HG03097 (cell line): ENCODE results near the gene HIRA.

Experiments
- ATAC-seq: cut with Tn5 transposase; IDR thresholded peaks from one replicate; pipeline ENCODE4 v1.9.1; 2021; ENCODE audit not compliant: unreplicated experiment, low FRiP score

HIRA gene

GRCh38 chr22:19411690-19412045 is 19.9 kb downstream of the HIRA start:
- no peak for ATAC-seq

DNA sequence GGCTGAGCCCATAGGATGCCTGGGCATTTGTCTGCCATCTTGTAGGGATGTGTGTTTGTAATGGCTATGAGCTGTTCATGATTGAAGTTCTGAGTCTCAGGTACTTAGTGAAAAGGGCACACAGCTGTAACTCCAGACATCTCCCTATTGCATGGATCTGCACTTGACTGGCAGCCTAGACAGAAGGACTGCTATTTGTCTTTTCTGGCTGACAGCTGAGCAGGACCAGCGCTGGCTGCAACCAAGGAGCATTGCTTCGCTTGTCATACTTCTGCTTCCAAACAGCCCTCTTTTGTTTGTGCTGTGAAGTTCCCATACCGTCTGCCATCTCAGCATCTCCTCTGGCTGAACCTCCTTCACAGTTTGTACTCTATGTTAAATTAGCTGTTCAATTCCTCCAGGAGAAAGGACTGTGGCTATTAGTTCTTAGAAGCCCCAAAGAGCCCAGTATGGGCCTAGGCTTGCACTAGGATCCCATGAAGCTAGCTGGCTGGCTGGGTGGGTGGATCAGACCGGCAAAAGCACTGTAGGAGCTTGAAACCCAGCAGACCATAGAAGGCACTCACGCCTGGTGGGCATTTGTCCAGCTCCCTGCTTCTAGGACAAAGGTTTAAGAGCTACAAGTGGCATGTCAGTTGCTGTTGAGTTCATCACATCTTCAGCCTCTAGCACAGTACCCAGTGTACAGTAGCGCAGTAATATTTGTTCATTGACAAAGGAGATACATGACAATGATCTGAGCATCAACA is 20.4 kb downstream of the HIRA start:
- no peak for ATAC-seq

- ATAC-seq = no peak
These were observed 23.6 kb downstream of the HIRA start for GRCh38 chr22:19407649-19408606.

- no peak for ATAC-seq
These were observed 24.7 kb downstream of the HIRA start for GRCh38 chr22:19406846-19407245.

DNA sequence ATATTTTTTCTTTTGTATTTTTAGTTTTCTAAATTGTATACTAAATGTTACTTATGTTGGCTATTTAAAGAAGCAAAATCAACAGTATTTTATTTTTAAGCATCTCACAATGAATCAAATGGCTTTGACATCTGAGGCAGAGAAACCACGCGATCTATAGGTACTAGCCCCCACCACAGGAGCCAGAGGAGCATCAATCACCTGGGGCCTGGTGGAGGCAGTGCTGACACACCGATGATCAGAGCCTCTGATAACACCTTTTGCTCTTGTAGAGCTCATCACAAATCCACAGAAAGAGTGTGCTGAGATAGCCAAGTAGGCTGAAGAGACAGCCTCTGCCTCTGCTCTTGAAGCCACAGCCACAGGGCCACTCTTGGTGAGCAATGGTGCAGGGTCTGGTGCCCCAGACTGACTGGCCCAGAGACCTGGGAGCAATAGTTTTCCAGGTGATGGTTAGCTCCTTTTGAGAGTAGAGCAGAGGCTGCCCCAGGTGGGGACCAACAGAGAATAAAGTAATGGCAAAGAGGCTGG is 25.2 kb downstream of the HIRA start:
- no peak for ATAC-seq

DNA sequence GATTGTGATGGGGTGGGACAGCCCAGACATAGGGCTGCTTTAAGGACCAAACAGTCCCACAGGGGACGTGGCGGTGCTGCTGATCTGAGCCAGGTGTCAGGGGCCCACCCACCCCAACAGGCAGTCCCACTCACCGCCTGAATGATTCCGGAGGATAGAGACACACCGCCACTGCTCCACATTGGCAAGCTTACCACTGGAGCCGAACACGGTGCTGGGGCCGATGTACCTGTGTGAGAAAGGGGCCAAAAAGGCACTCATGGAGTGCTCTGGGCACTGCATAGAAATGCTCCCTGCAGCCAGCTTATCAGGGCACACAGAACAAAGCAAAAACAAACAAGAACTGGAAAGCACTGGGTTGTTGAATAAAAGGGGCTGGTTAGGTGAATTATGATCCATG is 25.9 kb downstream of the HIRA start:
- ATAC-seq = no peak

DNA sequence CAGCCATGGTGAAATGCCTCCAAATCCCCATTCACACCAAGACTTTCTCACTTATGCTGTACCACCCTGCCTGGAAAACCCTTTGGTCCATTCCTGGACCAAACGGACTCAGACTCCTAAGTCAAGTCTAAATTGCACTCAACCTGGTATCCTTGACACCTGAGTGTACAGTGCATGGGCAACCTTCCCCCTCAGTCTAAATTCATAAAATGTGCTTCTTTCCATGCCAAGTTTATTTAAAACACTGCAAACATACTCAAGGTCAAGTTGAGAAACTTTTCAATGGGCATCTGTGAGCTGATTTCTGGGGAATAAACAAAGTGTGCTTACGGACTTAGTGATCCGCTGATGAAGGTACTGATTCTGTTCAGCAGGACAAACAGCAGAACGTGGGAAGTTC is 26.4 kb downstream of the HIRA start:
- ATAC-seq = no peak

GRCh38 chr22:19404676-19405075 is 26.9 kb downstream of the HIRA start:
- no peak for ATAC-seq

- no peak for ATAC-seq
These were observed 28.8 kb downstream of the HIRA start for GRCh38 chr22:19402642-19403191.

- no peak for ATAC-seq
These were observed 30.1 kb downstream of the HIRA start for GRCh38 chr22:19401483-19401882.

GRCh38 chr22:19400881-19401280 is 30.7 kb downstream of the HIRA start:
- no peak for ATAC-seq

DNA sequence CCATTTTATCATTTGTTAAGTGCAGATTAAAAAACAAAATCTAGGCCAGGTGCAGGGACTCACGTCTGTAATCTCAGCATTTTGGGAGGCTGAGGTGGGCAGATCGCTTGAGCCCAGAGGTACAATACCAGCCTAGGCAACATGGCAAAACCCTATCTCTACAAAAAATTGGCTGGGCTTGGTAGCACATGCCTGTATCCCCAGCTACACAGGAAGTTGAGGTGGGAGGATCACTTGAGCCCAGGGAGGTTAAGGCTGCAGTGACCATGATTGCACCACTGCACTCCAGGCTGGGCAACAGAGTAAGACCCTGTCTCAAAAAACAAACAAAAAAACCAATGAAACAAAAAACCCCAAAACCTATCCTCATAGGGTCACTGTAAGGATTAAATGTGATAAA is 32.9 kb downstream of the HIRA start:
- no peak for ATAC-seq

- no peak for ATAC-seq
These were observed 33.3 kb downstream of the HIRA start for GRCh38 chr22:19398206-19398605.

GRCh38 chr22:19397734-19398104 is 33.8 kb downstream of the HIRA start:
- no peak for ATAC-seq

DNA sequence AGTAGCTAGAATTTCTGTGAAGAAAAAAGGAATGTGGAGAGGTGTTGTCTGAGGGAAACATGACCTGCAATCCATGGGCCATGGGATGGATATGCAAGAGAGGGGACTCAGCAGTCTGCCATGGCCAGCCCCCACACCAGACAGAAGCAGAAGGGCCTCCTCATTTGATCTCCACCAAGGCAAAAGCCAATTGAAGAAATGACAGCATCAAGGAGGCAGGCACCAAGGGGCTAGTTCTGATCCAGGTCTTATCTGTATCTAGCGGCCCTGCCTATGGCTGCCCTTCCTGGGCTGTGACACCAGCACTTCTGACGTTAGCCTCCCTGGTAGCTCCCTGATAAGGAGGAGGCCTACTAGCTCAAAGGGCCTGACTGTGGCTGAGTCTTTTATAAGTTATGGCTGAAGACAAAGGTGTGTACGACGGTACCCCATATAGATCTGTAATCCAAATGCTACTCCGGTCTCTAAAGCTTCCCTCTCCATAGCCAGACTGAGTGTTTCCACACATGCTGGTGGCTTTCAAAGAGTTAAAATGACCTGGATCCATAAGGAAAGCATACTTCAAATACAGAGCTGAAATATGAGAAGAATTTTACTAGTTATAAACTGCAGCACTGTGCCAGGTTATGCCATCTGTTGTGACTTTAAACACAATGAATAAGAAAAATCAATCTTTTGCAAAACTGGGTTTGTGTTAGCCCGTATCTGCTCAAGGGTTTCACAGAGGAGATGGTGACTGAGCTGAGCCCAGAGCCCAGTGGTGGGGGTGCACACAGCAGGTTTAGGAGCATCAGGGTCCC is 34.4 kb downstream of the HIRA start:
- ATAC-seq = no peak

- no peak for ATAC-seq
These were observed 35.0 kb downstream of the HIRA start for GRCh38 chr22:19396561-19396933.

GRCh38 chr22:19395276-19395675 is 36.3 kb downstream of the HIRA start:
- ATAC-seq = no peak

GRCh38 chr22:19394274-19395050 is 37.1 kb downstream of the HIRA start:
- ATAC-seq = no peak

GRCh38 chr22:19393704-19394103 is 37.8 kb downstream of the HIRA start:
- ATAC-seq = no peak

DNA sequence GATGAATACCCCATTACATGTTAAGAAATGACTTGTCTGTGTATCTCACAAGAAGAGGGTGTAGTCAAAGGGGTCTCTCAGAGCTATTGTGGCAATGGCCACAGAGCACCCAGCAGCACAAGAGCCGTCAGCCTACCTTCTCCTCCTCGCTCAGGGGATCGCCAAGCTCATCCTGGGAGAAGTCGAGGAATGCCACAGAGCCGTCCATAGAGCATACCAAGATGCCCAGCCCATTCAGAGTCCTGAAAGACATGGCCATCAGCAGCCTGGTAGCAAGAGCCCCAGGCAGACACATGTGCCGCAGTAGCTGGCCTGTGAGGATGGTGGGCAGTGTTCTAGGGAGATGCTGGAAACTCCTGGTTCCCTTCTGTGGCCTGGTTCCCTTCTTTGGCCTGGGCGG is 44.0 kb downstream of the HIRA start:
- ATAC-seq = no peak
